ENCODE data around the gene AP2B1. TPM values are rescaled to one million over a fixed set of nuclear protein-coding genes. Genes with fewer than 3 reads are reported as not detected.

AP2B1 gene
- total RNA-seq, 1 donor from 2014 or later: 330 TPM

DNA sequence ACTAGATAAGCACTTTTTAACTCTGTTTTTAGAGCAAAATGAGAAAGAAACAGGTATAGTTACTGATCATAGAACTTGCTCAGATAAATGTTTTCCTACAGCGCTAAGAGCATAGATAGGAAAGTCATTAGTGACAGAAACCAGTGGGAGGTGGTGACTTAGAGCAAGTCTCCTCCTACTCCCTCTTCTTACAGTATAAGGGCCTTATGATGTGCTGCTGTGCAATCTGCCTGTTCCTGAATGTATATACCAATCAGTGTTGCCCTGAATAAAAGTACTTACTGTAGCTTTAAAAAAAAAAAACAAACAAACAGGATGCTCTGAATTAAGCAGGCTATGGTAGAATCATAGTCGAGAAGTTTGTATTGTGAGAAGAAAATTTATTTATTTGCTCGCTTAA, 121.0 kb downstream of the AP2B1 start:
- H3K36me3 Mint-ChIP-seq (ENCODE audit: low read depth, unreplicated experiment): peaks cover 15% of the 10 kb centered on the region

DNA sequence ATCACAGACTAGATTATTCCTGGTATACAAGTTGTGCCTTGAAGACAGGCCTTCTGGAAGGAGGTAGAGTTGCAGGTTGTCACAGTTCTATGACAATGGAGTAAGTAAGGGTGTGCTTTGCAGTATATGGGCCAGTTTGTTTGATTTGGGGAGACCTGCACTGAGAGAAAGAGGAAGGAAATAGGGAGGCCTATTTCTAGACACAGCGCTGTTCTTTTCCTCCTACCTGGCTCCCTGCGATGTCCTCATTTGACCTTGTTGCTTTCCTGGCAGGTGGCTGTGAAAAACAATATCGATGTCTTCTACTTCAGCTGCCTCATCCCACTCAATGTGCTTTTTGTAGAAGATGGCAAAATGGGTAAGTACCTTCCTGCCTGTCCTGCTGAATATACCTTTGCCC, 121.8 kb downstream of the AP2B1 start:
- TF ChIP-seq, protein P1, sequence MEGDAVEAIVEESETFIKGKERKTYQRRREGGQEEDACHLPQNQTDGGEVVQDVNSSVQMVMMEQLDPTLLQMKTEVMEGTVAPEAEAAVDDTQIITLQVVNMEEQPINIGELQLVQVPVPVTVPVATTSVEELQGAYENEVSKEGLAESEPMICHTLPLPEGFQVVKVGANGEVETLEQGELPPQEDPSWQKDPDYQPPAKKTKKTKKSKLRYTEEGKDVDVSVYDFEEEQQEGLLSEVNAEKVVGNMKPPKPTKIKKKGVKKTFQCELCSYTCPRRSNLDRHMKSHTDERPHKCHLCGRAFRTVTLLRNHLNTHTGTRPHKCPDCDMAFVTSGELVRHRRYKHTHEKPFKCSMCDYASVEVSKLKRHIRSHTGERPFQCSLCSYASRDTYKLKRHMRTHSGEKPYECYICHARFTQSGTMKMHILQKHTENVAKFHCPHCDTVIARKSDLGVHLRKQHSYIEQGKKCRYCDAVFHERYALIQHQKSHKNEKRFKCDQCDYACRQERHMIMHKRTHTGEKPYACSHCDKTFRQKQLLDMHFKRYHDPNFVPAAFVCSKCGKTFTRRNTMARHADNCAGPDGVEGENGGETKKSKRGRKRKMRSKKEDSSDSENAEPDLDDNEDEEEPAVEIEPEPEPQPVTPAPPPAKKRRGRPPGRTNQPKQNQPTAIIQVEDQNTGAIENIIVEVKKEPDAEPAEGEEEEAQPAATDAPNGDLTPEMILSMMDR (IDR thresholded peaks at IDR 0.05; ENCODE audit: unreplicated experiment): no peak
- DNase-seq (ENCODE audit: low spot score): no peak
- Mint-ChIP-seq H3K27me3 (ENCODE audit: unreplicated experiment) (peaks cover 4% of the 10 kb centered on the region), H3K9me3 (ENCODE audit: unreplicated experiment) (no peaks in the 10 kb centered on the region), H3K4me1 (ENCODE audit: unreplicated experiment) (peaks cover 9% of the 10 kb centered on the region), H3K36me3 (ENCODE audit: low read depth, unreplicated experiment) (peaks cover 15% of the 10 kb centered on the region), H3K4me3 (ENCODE audit: unreplicated experiment) (no peak overlapping the region), H3K27ac (ENCODE audit: unreplicated experiment) (no peak overlapping the region)

More for the DNA sequence above, 121.0 kb downstream of the AP2B1 start:
- Mint-ChIP-seq H3K27me3 (ENCODE audit: unreplicated experiment) (peaks cover 4% of the 10 kb centered on the region), H3K27ac (ENCODE audit: unreplicated experiment) (no peak overlapping the region), H3K4me1 (ENCODE audit: unreplicated experiment) (peaks cover 9% of the 10 kb centered on the region), H3K9me3 (ENCODE audit: unreplicated experiment) (no peaks in the 10 kb centered on the region), H3K4me3 (ENCODE audit: unreplicated experiment) (no peak overlapping the region)
- DNase-seq (ENCODE audit: low spot score): no peak
- TF ChIP-seq, protein P1 (IDR thresholded peaks at IDR 0.05; ENCODE audit: unreplicated experiment): no peak

DNA sequence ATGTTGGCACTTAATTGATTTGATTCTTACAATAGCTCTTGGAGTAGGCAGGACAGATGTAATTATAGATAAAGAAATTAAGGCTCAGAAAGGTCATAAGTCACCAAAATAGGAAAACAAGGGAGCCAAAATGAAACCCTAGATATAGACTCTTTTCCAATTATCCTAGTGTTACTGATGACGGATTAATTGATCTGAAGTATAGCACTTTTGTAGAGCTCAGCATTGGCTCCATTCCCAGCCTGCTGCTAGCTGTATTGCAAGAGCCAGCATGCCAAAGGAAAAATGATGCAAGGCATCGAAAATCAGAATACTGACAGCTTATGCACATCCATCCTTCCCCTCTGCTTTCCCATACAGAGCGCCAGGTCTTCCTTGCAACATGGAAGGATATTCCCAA, 122.8 kb downstream of the AP2B1 start:
- no peaks in the 10 kb centered on the region for H3K9me3 Mint-ChIP-seq (ENCODE audit: unreplicated experiment)
- no peak for DNase-seq (ENCODE audit: low spot score)
- TF ChIP-seq, protein P1 (IDR thresholded peaks at IDR 0.05; ENCODE audit: unreplicated experiment): no peak
- peaks cover 9% of the 10 kb centered on the region for H3K4me1 Mint-ChIP-seq (ENCODE audit: unreplicated experiment)
- no peak overlapping the region for H3K4me3 Mint-ChIP-seq (ENCODE audit: unreplicated experiment)
- peaks cover 15% of the 10 kb centered on the region for H3K36me3 Mint-ChIP-seq (ENCODE audit: low read depth, unreplicated experiment)
- no peak overlapping the region for H3K27ac Mint-ChIP-seq (ENCODE audit: unreplicated experiment)
- peaks cover 4% of the 10 kb centered on the region for H3K27me3 Mint-ChIP-seq (ENCODE audit: unreplicated experiment)

DNA sequence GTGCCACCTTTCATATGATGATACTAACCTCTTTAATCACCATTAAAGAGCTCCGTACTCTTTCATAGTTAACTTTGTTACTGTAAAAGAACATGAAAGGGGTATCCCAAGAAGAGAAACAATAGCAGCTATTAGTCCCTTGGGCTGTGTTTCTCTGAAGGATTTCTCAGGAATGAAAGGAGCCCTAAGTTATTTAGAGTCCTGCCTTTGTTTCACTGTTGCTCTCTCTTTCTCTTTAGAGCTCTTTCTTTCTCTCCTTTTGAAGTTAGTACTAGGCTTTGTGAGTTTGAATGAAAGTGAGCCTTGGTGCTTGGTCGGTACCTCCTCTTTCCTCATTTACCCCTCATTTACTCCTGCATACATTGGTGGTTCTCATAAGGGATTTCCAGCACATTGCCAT, 123.8 kb downstream of the AP2B1 start:
- Mint-ChIP-seq H3K4me1 (ENCODE audit: unreplicated experiment) (peaks cover 9% of the 10 kb centered on the region), H3K9me3 (ENCODE audit: unreplicated experiment) (no peaks in the 10 kb centered on the region), H3K27me3 (ENCODE audit: unreplicated experiment) (peaks cover 4% of the 10 kb centered on the region), H3K27ac (ENCODE audit: unreplicated experiment) (no peak overlapping the region), H3K36me3 (ENCODE audit: low read depth, unreplicated experiment) (peaks cover 11% of the 10 kb centered on the region), H3K4me3 (ENCODE audit: unreplicated experiment) (peak overlapping the region; percentile 7)
- DNase-seq (ENCODE audit: low spot score): no peak
- TF ChIP-seq, protein P1 (IDR thresholded peaks at IDR 0.05; ENCODE audit: unreplicated experiment): no peak

DNA sequence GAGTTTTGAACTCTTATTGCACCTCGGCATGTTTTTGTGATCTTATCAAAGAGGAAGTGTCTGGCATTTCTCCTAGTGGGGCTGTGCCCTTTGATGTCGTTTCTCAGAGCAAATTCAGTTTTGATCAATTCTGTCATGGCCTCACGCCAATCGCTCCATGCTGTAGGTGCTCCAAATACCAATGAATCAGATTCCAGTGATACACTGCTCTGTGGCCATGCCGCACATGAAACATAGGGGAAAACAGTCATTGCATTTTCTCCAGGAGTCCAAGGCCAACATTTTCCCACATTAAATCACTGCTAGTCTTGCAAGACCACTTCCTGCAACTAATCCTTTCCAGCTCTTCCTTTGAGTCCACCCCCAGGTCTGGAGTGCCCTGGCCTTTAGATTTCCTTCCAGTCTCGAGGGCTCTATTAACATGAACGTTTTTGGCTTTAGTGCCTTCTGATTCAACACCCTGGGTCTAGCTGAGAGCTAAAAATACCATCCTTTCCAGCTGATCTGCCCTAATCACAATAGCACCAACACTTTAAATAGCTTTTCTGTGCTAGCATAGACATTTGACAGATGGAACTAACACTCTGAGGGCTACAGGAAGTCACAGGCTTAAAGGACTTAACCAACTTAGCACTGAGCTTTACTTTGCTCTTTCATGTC, 126.1 kb downstream of the AP2B1 start:
- Mint-ChIP-seq H3K27me3 (ENCODE audit: unreplicated experiment) (peaks cover 2% of the 10 kb centered on the region), H3K27ac (ENCODE audit: unreplicated experiment) (no peak overlapping the region), H3K4me3 (ENCODE audit: unreplicated experiment) (no peak overlapping the region), H3K4me1 (ENCODE audit: unreplicated experiment) (peaks cover 9% of the 10 kb centered on the region), H3K36me3 (ENCODE audit: low read depth, unreplicated experiment) (peaks cover 16% of the 10 kb centered on the region), H3K9me3 (ENCODE audit: unreplicated experiment) (no peaks in the 10 kb centered on the region)
- TF ChIP-seq, protein P1 (IDR thresholded peaks at IDR 0.05; ENCODE audit: unreplicated experiment): no peak
- no peak for DNase-seq (ENCODE audit: low spot score)
